NOMO-1 treated with dmso at 0.1 percent for 144 hours (cell line): ENCODE measurements around the gene FBXO48.

Source experiments
- DNase-seq: peaks from one replicate; lab custom pipeline; 2025; ENCODE audit not compliant: unreplicated experiment; lab: John Stamatoyannopoulos, UW

Gene FBXO48

GRCh38 chr2:68414876-68415275 lies 52.2 kb downstream of the FBXO48 start:
- no peak for DNase-seq

DNA sequence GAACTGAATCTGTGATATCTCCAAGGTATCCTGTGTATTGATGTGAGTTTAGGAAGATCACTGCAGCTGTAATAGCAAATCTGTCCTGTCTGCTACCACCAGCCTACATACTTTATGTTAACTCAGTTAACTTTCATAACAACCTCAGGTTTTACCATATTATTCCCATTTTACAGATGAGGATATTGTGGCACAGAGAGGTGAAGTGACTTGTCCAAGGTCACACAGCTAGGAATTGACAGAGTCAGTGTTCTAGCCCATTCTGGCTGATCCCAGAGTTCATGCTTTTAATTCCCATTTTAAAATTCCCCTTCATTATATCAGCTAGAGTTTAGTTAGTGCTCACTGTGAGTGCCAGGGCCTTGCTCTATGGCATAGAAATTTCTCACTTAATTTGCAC lies 52.6 kb downstream of the FBXO48 start:
- no peak for DNase-seq

DNA sequence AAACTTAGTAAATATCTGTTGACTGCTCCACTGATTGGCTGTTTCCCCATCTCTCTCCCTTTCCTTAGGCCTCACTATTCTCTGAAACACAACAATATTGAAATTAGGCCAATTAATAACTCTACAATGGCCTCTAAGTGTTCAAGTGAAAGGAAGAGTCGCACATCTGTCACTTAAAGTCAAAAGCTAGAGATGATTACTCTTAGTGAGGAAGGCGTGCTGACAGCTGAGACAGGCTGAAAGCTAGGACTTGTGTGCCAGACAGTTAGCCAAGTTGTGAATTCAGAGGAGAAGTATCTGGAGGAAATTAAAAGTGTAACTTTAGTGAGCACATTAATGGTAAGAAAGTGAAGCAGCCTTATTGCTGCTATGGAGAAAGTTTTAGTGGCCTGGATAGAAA lies 53.6 kb downstream of the FBXO48 start:
- DNase-seq: no peak

- DNase-seq: peak; percentile 63
Observed at GRCh38 chr2:68412127-68412819, 54.8 kb downstream of the FBXO48 start.

DNA sequence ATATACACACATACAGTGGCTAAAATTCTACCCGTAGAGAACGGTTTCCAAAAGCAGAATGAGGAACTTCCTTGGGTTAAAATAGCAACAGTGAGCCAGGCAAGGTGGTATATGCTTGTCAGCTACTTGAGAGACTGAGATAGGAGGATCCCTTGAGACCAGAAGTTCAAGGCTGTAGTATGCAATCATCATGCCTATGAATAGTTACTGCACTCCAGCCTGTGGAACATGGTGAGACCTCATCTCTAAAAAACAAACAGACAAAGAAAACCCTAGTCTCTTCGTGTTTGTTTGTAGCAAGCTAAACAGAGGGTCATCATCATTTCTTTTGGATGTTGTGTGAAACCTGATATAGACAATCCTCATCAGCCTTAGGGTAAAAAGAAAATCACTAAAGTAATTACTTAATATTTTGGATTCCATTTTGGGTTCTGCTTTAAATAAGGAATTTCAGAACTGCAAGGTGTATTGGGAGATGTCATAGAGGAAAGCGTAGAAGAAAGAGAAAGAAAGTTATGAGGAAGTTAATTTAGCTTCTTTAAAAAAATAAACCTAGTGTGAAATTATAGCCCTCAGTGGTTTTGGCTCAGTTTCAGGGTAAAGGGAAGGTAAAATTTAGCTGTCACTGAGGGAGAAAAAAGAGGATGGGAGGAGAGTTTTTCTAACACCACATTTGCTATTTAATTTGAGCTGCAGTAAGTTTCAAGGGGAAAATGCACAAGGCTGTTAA lies 55.5 kb downstream of the FBXO48 start:
- DNase-seq: peak; percentile 60
